ENCODE measurements around the gene POLE. TPM values are rescaled to one million over a fixed set of nuclear protein-coding genes. Genes with fewer than 3 reads are reported as not detected.

POLE gene
- total RNA-seq, 4 donors from 2014 or later: 19.2 to 28.1 (median 23.9) TPM

GRCh38 chr12:132675757-132676432 lies 11.2 kb downstream of the POLE start:
- no peaks in the 10 kb centered on the region for H3K9me3 ChIP-seq
- no peak overlapping the region for H3K4me3 ChIP-seq (replicated peaks in 1 of 3)
- H3K36me3 ChIP-seq: peaks cover 11 to 26% of the 10 kb centered on the region in 2 donors
- TF ChIP-seq POLR2A (IDR thresholded peaks at IDR 0.05): no peak
- TF ChIP-seq CTCF (IDR thresholded peaks at IDR 0.05): no peak
- no peak for DNase-seq
- no peak overlapping the region for H3K27ac ChIP-seq
- WGBS, 2 donors: 93 to 95% methylated on average over 14 of the region's 14 CpGs
- no peaks in the 10 kb centered on the region for H3K4me1 ChIP-seq
- intact Hi-C loops (cut with DNase I): no loop called here
- H3K27me3 ChIP-seq: no peaks in the 10 kb centered on the region

- Histone ChIP-seq H3K4me3 (replicated peaks in 1 of 3) (no peak overlapping the region), H3K4me1 (no peaks in the 10 kb centered on the region), H3K36me3 (peaks cover 11 to 26% of the 10 kb centered on the region in 2 donors), H3K9me3 (no peaks in the 10 kb centered on the region), H3K27ac (no peak overlapping the region), H3K27me3 (no peaks in the 10 kb centered on the region)
- intact Hi-C loops (cut with DNase I): no loop called here
- no peak for TF ChIP-seq CTCF (IDR thresholded peaks at IDR 0.05)
- TF ChIP-seq POLR2A (IDR thresholded peaks at IDR 0.05): no peak
- 93 to 97% methylated on average over 5 of the region's 5 CpGs for WGBS, 2 donors
- DNase-seq: no peak
These were observed 12.6 kb downstream of the POLE start for GRCh38 chr12:132674561-132674960.

GRCh38 chr12:132673288-132674179 lies 13.6 kb downstream of the POLE start:
- intact Hi-C loops (cut with DNase I): no loop called here
- H3K4me3 ChIP-seq (replicated peaks in 1 of 3): no peak overlapping the region
- peaks cover 12 to 27% of the 10 kb centered on the region in 2 donors for H3K36me3 ChIP-seq
- TF ChIP-seq CTCF (IDR thresholded peaks at IDR 0.05) (no peak), POLR2A (IDR thresholded peaks at IDR 0.05) (no peak)
- DNase-seq: no peak
- no peak overlapping the region for H3K27ac ChIP-seq
- no peaks in the 10 kb centered on the region for H3K27me3 ChIP-seq
- H3K4me1 ChIP-seq: no peaks in the 10 kb centered on the region
- no peaks in the 10 kb centered on the region for H3K9me3 ChIP-seq
- whole genome bisulfite sequencing, 2 donors: 91 to 94% methylated on average over 23 to 27 of the region's 27 CpGs

GRCh38 chr12:132672678-132673077 lies 14.5 kb downstream of the POLE start:
- Histone ChIP-seq H3K27ac (no peak overlapping the region), H3K36me3 (peaks cover 20 to 35% of the 10 kb centered on the region in 2 donors), H3K9me3 (no peaks in the 10 kb centered on the region), H3K27me3 (no peaks in the 10 kb centered on the region), H3K4me1 (no peaks in the 10 kb centered on the region), H3K4me3 (replicated peaks in 1 of 3) (no peak overlapping the region)
- TF ChIP-seq CTCF (IDR thresholded peaks at IDR 0.05) (no peak), POLR2A (IDR thresholded peaks at IDR 0.05) (no peak)
- WGBS, 2 donors: 89 to 90% methylated on average over 11 to 12 of the region's 12 CpGs
- DNase-seq: no peak
- intact Hi-C loops (cut with DNase I): no loop called here

GRCh38 chr12:132672116-132672515 lies 15.0 kb downstream of the POLE start:
- no peak for DNase-seq
- Histone ChIP-seq H3K4me3 (replicated peaks in 1 of 3) (no peak overlapping the region), H3K27me3 (no peaks in the 10 kb centered on the region), H3K4me1 (no peaks in the 10 kb centered on the region), H3K9me3 (no peaks in the 10 kb centered on the region), H3K27ac (no peak overlapping the region), H3K36me3 (peaks cover 24 to 35% of the 10 kb centered on the region in 2 donors)
- WGBS, 2 donors: 87 to 89% methylated on average over 15 of the region's 16 CpGs
- no peak for TF ChIP-seq CTCF (IDR thresholded peaks at IDR 0.05)
- TF ChIP-seq POLR2A (IDR thresholded peaks at IDR 0.05): no peak
- intact Hi-C loops (cut with DNase I): no loop called here

Measured in thyroid gland (tissue), 4 donors.